OCI-LY7 (cell line): ENCODE results near the gene RFT1.

Experiments
- EZH2phosphoT487 ChIP-seq: fragments of 200-600 bp; sonication (generic); IDR thresholded peaks from 2 replicates; pipeline ENCODE4 v1.6.1; 2018; ENCODE audit warnings: low read depth, borderline replicate concordance, mild to moderate bottlenecking, mixed run types, antibody characterized with exemption, low read length, moderate library complexity, mixed read lengths
- TF ChIP-seq, protein P1 (sequence below): fragments of 200-600 bp; sonication (generic); conservative IDR thresholded peaks from 2 replicates; pipeline ENCODE4 v1.5.1; 2014; ENCODE audit warnings: mild to moderate bottlenecking, antibody characterized with exemption, low read length, moderate library complexity, mixed read lengths

DNA sequence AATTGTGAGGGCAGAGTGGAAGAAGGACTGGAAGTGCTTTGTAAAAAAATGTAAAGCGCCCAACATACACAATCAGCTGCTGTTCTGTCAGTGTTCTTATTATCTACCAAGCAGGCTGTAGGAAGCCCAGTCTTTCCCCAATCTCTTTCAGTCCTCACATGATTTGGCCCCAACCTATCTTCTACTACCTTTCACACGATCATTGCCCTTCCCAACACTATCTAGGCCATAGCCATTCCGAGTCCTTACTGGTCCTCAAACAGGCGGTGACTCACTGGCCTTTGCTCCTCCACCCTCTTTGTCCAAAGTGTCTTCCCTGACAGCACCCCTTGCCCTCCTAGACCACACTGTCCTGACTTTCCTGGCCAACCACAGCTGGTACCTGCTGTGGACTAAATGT is 861 bp upstream of the RFT1 start:
- TF ChIP-seq, protein P1, sequence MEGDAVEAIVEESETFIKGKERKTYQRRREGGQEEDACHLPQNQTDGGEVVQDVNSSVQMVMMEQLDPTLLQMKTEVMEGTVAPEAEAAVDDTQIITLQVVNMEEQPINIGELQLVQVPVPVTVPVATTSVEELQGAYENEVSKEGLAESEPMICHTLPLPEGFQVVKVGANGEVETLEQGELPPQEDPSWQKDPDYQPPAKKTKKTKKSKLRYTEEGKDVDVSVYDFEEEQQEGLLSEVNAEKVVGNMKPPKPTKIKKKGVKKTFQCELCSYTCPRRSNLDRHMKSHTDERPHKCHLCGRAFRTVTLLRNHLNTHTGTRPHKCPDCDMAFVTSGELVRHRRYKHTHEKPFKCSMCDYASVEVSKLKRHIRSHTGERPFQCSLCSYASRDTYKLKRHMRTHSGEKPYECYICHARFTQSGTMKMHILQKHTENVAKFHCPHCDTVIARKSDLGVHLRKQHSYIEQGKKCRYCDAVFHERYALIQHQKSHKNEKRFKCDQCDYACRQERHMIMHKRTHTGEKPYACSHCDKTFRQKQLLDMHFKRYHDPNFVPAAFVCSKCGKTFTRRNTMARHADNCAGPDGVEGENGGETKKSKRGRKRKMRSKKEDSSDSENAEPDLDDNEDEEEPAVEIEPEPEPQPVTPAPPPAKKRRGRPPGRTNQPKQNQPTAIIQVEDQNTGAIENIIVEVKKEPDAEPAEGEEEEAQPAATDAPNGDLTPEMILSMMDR = no peak
- TF ChIP-seq EZH2phosphoT487 = no peak
